GM12892 (cell line): ENCODE data around the gene SEC16A.

Experiments
- POLR2A ChIP-seq: IDR thresholded peaks from 2 replicates; pipeline ENCODE4 v1.6.1; 2011; ENCODE audit warnings: low read depth, low read length, control low read depth
- POLR2AphosphoS5 ChIP-seq: IDR thresholded peaks from 2 replicates; pipeline ENCODE4 v1.6.1; 2011; ENCODE audit warnings: low read depth, low read length, control low read depth
- TAF1 ChIP-seq: IDR thresholded peaks from 2 replicates; pipeline ENCODE4 v1.6.1; 2011; ENCODE audit warnings: low read depth, mild to moderate bottlenecking, control low read depth, low read length, borderline replicate concordance

GRCh38 chr9:136395020-136395340 is 87.9 kb downstream of the SEC16A start:
- no peak for TF ChIP-seq TAF1
- TF ChIP-seq POLR2A: no peak; the same call in 1 of the 2 replicates
- TF ChIP-seq POLR2AphosphoS5: peak; percentile 22; the same call in 1 of the 2 replicates
